RWPE2 (cell line): ENCODE measurements around the gene PPP1R3D.

Experiments
- ATAC-seq: fragments of 200-7000 bp; cut with Tn5 transposase; 3 replicates; pipeline ENCODE4 v1.9.1; 2021; ENCODE audit warnings: low read depth
- DNase-seq: peaks from one replicate; pipeline ENCODE4 v3.0.0-alpha.2; 2020; ENCODE audit warnings: low spot score
- H3K27ac ChIP-seq: fragments of 450-650 bp; 2 replicates; pipeline ENCODE4 v1.5.1; 2017; ENCODE audit warnings: mild to moderate bottlenecking; ENCODE audit not compliant: poor library complexity, severe bottlenecking
- H3K27me3 ChIP-seq: fragments of 250-450 bp; sonication (Bioruptor Pico); 2 replicates; pipeline ENCODE4 v1.5.1; 2021; ENCODE audit warnings: mild to moderate bottlenecking, moderate library complexity; ENCODE audit not compliant: insufficient read depth, poor library complexity, severe bottlenecking
- H3K36me3 ChIP-seq: fragments of 250-450 bp; sonication (Bioruptor Pico); 2 replicates; pipeline ENCODE4 v1.5.1; 2020; ENCODE audit warnings: low read depth, mild to moderate bottlenecking, moderate library complexity
- H3K4me1 ChIP-seq: fragments of 250-450 bp; sonication (Bioruptor Pico); 2 replicates; pipeline ENCODE4 v1.5.1; 2021; ENCODE audit warnings: mild to moderate bottlenecking, moderate library complexity; ENCODE audit not compliant: insufficient read depth, poor library complexity, severe bottlenecking
- H3K4me3 ChIP-seq: fragments of 250-450 bp; sonication (Bioruptor Pico); 2 replicates; pipeline ENCODE4 v1.5.1; 2021; ENCODE audit warnings: mild to moderate bottlenecking, moderate library complexity; ENCODE audit not compliant: severe bottlenecking
- H3K9me3 ChIP-seq: fragments of 250-450 bp; sonication (Bioruptor Pico); 2 replicates; pipeline ENCODE4 v1.5.1; 2021; ENCODE audit warnings: mild to moderate bottlenecking, moderate library complexity; ENCODE audit not compliant: severe bottlenecking
- CTCF ChIP-seq: fragments of 450-650 bp; IDR thresholded peaks from one replicate; pipeline ENCODE4 v1.5.1; 2017; ENCODE audit warnings: mild to moderate bottlenecking, moderate library complexity; ENCODE audit not compliant: poor library complexity, severe bottlenecking

The PPP1R3D gene

GRCh38 chr20:59945175-59945574 is 5.1 kb upstream of the PPP1R3D start:
- Histone ChIP-seq H3K4me3 (no peak overlapping the region), H3K9me3 (no peaks in the 10 kb centered on the region), H3K27me3 (no peaks in the 10 kb centered on the region), H3K36me3 (peaks cover 69% of the 10 kb centered on the region), H3K27ac (no peak overlapping the region), H3K4me1 (peaks cover 14% of the 10 kb centered on the region)
- no peak for TF ChIP-seq CTCF
- no peak for ATAC-seq
- no peak for DNase-seq

DNA sequence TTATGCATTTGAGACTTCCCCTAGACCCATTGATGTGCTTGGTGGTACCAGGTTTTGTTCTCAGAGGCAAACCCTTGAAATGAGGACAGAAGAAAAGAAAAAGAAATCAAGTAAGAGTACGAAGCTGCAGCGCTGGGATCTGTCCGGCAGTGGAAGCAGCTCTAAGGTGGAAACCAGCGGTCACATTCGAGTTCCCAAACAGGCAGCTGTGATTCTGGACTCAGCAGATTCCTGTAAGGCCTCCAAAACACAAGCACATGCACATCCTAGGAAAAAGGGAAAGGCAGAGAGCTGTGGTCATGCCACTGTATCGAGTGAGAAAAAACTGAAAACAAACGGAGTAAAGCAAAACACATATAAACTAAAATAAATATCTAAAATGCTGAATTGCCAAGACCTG is 4.6 kb upstream of the PPP1R3D start:
- Histone ChIP-seq H3K36me3 (peaks cover 68% of the 10 kb centered on the region), H3K4me3 (no peak overlapping the region), H3K9me3 (no peaks in the 10 kb centered on the region), H3K27me3 (no peaks in the 10 kb centered on the region), H3K27ac (no peak overlapping the region), H3K4me1 (peaks cover 14% of the 10 kb centered on the region)
- TF ChIP-seq CTCF: no peak
- DNase-seq (no peak), ATAC-seq (no peak)

DNA sequence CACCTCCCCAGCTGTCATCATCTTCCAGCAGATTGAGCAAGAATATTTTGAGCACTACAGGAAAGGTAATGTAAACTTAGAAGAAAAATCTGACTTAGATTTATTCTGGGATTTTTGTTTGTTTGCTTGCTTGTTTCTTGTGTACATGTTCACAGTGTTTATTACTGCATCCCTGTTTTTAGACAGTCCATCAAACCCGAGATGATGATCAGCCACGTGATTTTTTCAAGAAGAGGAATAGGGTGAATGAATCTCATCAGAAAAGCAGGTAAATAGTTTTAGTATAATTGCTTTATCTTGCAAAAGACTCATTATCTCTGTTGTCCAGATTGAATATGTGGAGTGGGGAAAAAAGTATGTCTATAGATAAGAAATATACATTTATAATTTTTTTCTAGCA is 2.1 kb upstream of the PPP1R3D start:
- H3K27ac ChIP-seq: no peak overlapping the region
- H3K9me3 ChIP-seq: no peaks in the 10 kb centered on the region
- H3K27me3 ChIP-seq: no peaks in the 10 kb centered on the region
- TF ChIP-seq CTCF: no peak
- peaks cover 52% of the 10 kb centered on the region for H3K36me3 ChIP-seq
- ATAC-seq: no peak
- no peak for DNase-seq
- no peak overlapping the region for H3K4me3 ChIP-seq
- peaks cover 33% of the 10 kb centered on the region for H3K4me1 ChIP-seq

DNA sequence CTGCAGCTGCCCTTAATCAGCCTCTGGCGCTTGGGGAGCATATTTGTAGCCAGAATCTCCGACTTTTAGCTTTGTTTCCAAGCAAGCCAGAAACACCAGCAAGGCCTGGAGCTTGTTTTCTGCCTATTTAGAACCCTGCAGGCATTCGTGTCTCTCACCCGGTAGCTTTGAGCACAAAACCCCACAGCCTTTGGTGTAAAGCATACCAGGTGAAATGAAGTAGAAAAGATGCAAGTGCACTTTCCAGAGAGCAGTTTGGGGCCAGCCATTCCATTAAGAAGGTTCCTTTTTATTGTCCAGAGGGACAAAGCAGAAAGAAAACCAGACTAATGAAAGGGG is 820 bp upstream of the PPP1R3D start:
- ATAC-seq: no peak; the same call in 2 of the 3 replicates
- no peak for DNase-seq
- peak overlapping the region; percentile 48 for H3K4me3 ChIP-seq
- peak overlapping the region; percentile 80 for H3K27ac ChIP-seq
- peaks cover 42% of the 10 kb centered on the region for H3K36me3 ChIP-seq
- H3K9me3 ChIP-seq: no peaks in the 10 kb centered on the region
- no peak for TF ChIP-seq CTCF
- H3K4me1 ChIP-seq: peaks cover 36% of the 10 kb centered on the region
- no peaks in the 10 kb centered on the region for H3K27me3 ChIP-seq

DNA sequence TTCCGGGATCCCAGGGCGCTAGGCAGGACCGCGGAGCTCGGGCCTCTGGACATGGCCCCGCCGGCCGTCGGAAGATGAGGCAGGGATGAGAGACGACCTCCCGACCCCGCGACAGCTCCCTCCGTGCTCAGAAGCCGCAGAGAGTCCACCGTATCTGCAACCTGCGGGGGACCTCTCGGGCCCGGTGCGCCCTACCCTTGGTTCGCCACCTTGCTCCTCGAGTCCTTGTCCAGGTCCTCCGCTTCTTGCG is 301 bp downstream of the PPP1R3D start:
- TF ChIP-seq CTCF: no peak
- no peak for DNase-seq

More for the DNA sequence above, 301 bp downstream of the PPP1R3D start:
- Histone ChIP-seq H3K9me3 (no peaks in the 10 kb centered on the region), H3K4me1 (peaks cover 37% of the 10 kb centered on the region), H3K4me3 (peak overlapping the region; percentile 48), H3K27me3 (no peaks in the 10 kb centered on the region), H3K36me3 (peaks cover 32% of the 10 kb centered on the region), H3K27ac (peak overlapping the region; percentile 80)
- ATAC-seq: peak; percentile 7
